Keratinocyte (primary cell): ENCODE results near the gene CIROP.

Source experiments
- EZH2 ChIP-seq: IDR thresholded peaks from one replicate; pipeline ENCODE4 v1.6.1; 2012; ENCODE audit warnings: inconsistent platforms, mild to moderate bottlenecking, low read length, moderate library complexity
- TF ChIP-seq, protein P1 (sequence below), 3 experiments: IDR thresholded peaks in 1 of 3; conservative IDR thresholded peaks in 1 of 3; optimal IDR thresholded peaks in 1 of 3; 2 replicates in 2 of 3; 3 replicates in 1 of 3; pipeline versions ENCODE3 to v1.5.1; 2011; ENCODE audit warnings: low read length in 3 of 3, mild to moderate bottlenecking in 3 of 3, moderate library complexity in 2 of 3, control low read depth in 1 of 3, inconsistent platforms in 1 of 3; ENCODE audit not compliant: insufficient read depth in 2 of 3; ENCODE audit errors: extremely low read depth in 1 of 3

DNA sequence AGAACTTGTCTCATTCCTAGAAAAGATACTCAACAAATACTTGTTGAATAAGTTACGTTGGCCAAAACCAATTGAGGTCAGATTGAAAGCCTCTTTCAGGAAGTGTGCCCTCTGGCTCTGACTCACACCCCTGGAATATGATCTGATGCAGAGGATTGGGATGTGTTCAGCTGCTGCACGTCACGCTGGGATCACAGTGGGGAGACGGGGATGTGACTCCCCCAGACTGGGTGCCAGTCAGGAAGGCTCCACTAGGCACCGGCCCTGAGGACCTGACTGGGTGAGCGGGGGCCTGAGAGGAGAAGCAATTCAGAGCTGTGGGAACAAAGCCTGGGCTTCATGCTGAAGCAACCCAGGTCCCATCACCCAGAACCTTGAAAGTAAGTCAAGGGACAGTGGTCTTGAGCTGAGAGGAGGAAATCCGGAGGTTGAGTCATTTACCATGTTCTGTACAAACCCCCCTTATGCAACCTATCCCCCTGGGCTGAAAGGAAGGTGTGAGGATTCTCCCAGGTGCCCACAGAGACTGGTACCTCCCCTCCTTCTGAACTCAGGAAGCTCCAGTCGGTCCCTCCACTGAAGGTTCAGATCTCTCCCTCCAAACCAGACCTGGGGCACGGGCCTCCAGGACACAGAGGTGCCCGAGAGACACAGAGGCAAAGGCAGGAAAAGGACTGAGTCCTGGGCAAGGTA, 10.4 kb upstream of the CIROP start:
- TF ChIP-seq, protein P1, sequence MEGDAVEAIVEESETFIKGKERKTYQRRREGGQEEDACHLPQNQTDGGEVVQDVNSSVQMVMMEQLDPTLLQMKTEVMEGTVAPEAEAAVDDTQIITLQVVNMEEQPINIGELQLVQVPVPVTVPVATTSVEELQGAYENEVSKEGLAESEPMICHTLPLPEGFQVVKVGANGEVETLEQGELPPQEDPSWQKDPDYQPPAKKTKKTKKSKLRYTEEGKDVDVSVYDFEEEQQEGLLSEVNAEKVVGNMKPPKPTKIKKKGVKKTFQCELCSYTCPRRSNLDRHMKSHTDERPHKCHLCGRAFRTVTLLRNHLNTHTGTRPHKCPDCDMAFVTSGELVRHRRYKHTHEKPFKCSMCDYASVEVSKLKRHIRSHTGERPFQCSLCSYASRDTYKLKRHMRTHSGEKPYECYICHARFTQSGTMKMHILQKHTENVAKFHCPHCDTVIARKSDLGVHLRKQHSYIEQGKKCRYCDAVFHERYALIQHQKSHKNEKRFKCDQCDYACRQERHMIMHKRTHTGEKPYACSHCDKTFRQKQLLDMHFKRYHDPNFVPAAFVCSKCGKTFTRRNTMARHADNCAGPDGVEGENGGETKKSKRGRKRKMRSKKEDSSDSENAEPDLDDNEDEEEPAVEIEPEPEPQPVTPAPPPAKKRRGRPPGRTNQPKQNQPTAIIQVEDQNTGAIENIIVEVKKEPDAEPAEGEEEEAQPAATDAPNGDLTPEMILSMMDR (optimal IDR thresholded peaks at IDR 0.05 in 1 of 3, IDR thresholded peaks at IDR 0.05 in 1 of 3, conservative IDR thresholded peaks at IDR 0.05 in 1 of 3; ENCODE audit: extremely low read depth in 1 of 3, insufficient read depth in 2 of 3, low read length in 3 of 3) = no peak
- TF ChIP-seq EZH2 = no peak
